HG03439 (cell line): ENCODE data around the gene SAMD11.
"Not testable (repeated sequence)": the region's sequence is repeated elsewhere in the genome, so short reads cannot be mapped to it uniquely, and the experiment has no call there.

Experiments
- ATAC-seq: cut with Tn5 transposase; IDR thresholded peaks from one replicate; pipeline ENCODE4 v1.9.1; 2021; ENCODE audit warnings: mild to moderate bottlenecking, moderate library complexity; ENCODE audit not compliant: unreplicated experiment

SAMD11 gene

GRCh38 chr1:944341-945325 is 20.9 kb downstream of the SAMD11 start:
- no peak for ATAC-seq

GRCh38 chr1:945688-946556 is 22.2 kb downstream of the SAMD11 start:
- no peak for ATAC-seq

GRCh38 chr1:946811-947210 is 23.1 kb downstream of the SAMD11 start:
- ATAC-seq, result not testable (repeated sequence)

- no peak for ATAC-seq
Observed at GRCh38 chr1:947958-948357, 24.2 kb downstream of the SAMD11 start.

GRCh38 chr1:950268-950667 is 26.5 kb downstream of the SAMD11 start:
- ATAC-seq, result no peak

GRCh38 chr1:950881-951280 is 27.2 kb downstream of the SAMD11 start:
- no peak for ATAC-seq

GRCh38 chr1:951364-951763 is 27.6 kb downstream of the SAMD11 start:
- ATAC-seq, result no peak

GRCh38 chr1:952201-952600 is 28.5 kb downstream of the SAMD11 start:
- no peak for ATAC-seq

GRCh38 chr1:952603-953002 is 28.9 kb downstream of the SAMD11 start:
- no peak for ATAC-seq

- ATAC-seq, result no peak
Observed at GRCh38 chr1:953524-954320, 30.0 kb downstream of the SAMD11 start.

GRCh38 chr1:954927-955326 is 31.2 kb downstream of the SAMD11 start:
- ATAC-seq, result no peak

- ATAC-seq, result no peak
Observed at GRCh38 chr1:955474-955873, 31.8 kb downstream of the SAMD11 start.

GRCh38 chr1:956636-957035 is 32.9 kb downstream of the SAMD11 start:
- ATAC-seq, result no peak

GRCh38 chr1:958823-959730 is 35.4 kb downstream of the SAMD11 start, which contains the start of gene NOC2L:
Gene NOC2L, minus strand, starts transcription at chr1:959256. Its CDS starts 16 bp downstream, at chr1:959240.
- peak; percentile 78 for ATAC-seq

GRCh38 chr1:959731-960362 is 36.1 kb downstream of the SAMD11 start:
- no peak for ATAC-seq

- no peak for ATAC-seq
Observed at GRCh38 chr1:960363-961131, 36.8 kb downstream of the SAMD11 start, which contains the start of gene KLHL17. Gene KLHL17, plus strand, starts transcription at chr1:960584. Its CDS starts 110 bp downstream, at chr1:960694.

- no peak for ATAC-seq
Observed at GRCh38 chr1:961132-961669, 37.5 kb downstream of the SAMD11 start.
